RWPE2 (cell line): Measurements from ENCODE around the gene EPHA6.

ENCODE experiments used
- ATAC-seq: fragments of 200-7000 bp; cut with Tn5 transposase; 3 replicates; pipeline ENCODE4 v1.9.1; 2021; ENCODE audit warnings: low read depth
- DNase-seq: peaks from one replicate; pipeline ENCODE4 v3.0.0-alpha.2; 2020; ENCODE audit warnings: low spot score
- H3K27ac ChIP-seq: fragments of 450-650 bp; 2 replicates; pipeline ENCODE4 v1.5.1; 2017; ENCODE audit warnings: mild to moderate bottlenecking; ENCODE audit not compliant: poor library complexity, severe bottlenecking
- H3K27me3 ChIP-seq: fragments of 250-450 bp; sonication (Bioruptor Pico); 2 replicates; pipeline ENCODE4 v1.5.1; 2021; ENCODE audit warnings: mild to moderate bottlenecking, moderate library complexity; ENCODE audit not compliant: insufficient read depth, poor library complexity, severe bottlenecking
- H3K36me3 ChIP-seq: fragments of 250-450 bp; sonication (Bioruptor Pico); 2 replicates; pipeline ENCODE4 v1.5.1; 2020; ENCODE audit warnings: low read depth, mild to moderate bottlenecking, moderate library complexity
- H3K4me1 ChIP-seq: fragments of 250-450 bp; sonication (Bioruptor Pico); 2 replicates; pipeline ENCODE4 v1.5.1; 2021; ENCODE audit warnings: mild to moderate bottlenecking, moderate library complexity; ENCODE audit not compliant: insufficient read depth, poor library complexity, severe bottlenecking
- H3K4me3 ChIP-seq: fragments of 250-450 bp; sonication (Bioruptor Pico); 2 replicates; pipeline ENCODE4 v1.5.1; 2021; ENCODE audit warnings: mild to moderate bottlenecking, moderate library complexity; ENCODE audit not compliant: severe bottlenecking
- H3K9me3 ChIP-seq: fragments of 250-450 bp; sonication (Bioruptor Pico); 2 replicates; pipeline ENCODE4 v1.5.1; 2021; ENCODE audit warnings: mild to moderate bottlenecking, moderate library complexity; ENCODE audit not compliant: severe bottlenecking
- TF ChIP-seq, protein P1 (sequence below): fragments of 450-650 bp; IDR thresholded peaks from one replicate; pipeline ENCODE4 v1.5.1; 2017; ENCODE audit warnings: mild to moderate bottlenecking, moderate library complexity; ENCODE audit not compliant: poor library complexity, severe bottlenecking

Gene EPHA6

GRCh38 chr3:97488741-97489140 is 674.3 kb downstream of the EPHA6 start:
- Histone ChIP-seq H3K9me3 (no peaks in the 10 kb centered on the region), H3K27ac (no peak overlapping the region), H3K27me3 (no peaks in the 10 kb centered on the region), H3K4me3 (no peak overlapping the region), H3K4me1 (no peaks in the 10 kb centered on the region), H3K36me3 (no peaks in the 10 kb centered on the region)
- TF ChIP-seq, protein P1, sequence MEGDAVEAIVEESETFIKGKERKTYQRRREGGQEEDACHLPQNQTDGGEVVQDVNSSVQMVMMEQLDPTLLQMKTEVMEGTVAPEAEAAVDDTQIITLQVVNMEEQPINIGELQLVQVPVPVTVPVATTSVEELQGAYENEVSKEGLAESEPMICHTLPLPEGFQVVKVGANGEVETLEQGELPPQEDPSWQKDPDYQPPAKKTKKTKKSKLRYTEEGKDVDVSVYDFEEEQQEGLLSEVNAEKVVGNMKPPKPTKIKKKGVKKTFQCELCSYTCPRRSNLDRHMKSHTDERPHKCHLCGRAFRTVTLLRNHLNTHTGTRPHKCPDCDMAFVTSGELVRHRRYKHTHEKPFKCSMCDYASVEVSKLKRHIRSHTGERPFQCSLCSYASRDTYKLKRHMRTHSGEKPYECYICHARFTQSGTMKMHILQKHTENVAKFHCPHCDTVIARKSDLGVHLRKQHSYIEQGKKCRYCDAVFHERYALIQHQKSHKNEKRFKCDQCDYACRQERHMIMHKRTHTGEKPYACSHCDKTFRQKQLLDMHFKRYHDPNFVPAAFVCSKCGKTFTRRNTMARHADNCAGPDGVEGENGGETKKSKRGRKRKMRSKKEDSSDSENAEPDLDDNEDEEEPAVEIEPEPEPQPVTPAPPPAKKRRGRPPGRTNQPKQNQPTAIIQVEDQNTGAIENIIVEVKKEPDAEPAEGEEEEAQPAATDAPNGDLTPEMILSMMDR: no peak
- DNase-seq (no peak), ATAC-seq (no peak)

GRCh38 chr3:97495896-97496295 is 681.5 kb downstream of the EPHA6 start:
- DNase-seq (no peak), ATAC-seq (no peak)
- no peaks in the 10 kb centered on the region for H3K4me1 ChIP-seq
- no peaks in the 10 kb centered on the region for H3K36me3 ChIP-seq
- no peaks in the 10 kb centered on the region for H3K9me3 ChIP-seq
- no peak overlapping the region for H3K4me3 ChIP-seq
- no peak overlapping the region for H3K27ac ChIP-seq
- no peaks in the 10 kb centered on the region for H3K27me3 ChIP-seq
- TF ChIP-seq, protein P1: no peak

- Histone ChIP-seq H3K27ac (no peak overlapping the region), H3K9me3 (no peaks in the 10 kb centered on the region), H3K4me3 (no peak overlapping the region), H3K27me3 (no peaks in the 10 kb centered on the region), H3K36me3 (no peaks in the 10 kb centered on the region), H3K4me1 (no peaks in the 10 kb centered on the region)
- TF ChIP-seq, protein P1: no peak
- DNase-seq (no peak), ATAC-seq (no peak)
Measured at GRCh38 chr3:97497138-97497537, 682.7 kb downstream of the EPHA6 start.

- Histone ChIP-seq H3K9me3 (no peaks in the 10 kb centered on the region), H3K27me3 (no peaks in the 10 kb centered on the region)
Measured at GRCh38 chr3:97504463-97504862, 690.1 kb downstream of the EPHA6 start.

DNA sequence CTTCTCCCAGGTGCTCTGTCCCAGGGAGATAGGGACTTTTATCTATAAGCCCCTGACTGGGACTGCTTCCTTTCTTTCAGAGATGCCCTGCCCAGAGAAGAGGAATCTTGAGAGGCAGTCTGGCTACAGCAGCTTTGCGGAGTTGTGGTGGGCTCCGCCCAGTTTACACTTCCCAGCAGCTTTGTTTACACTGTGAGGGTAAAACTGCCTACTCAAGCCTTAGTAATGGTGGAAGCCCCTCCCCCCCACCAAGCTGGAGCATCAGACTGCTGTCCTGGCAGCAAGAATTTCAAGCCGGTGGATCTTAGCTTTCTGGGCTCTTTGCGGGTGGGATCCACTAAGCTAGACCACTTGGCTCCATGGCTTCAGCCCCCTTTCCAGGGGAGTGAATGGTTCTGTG is 696.4 kb downstream of the EPHA6 start:
- H3K36me3 ChIP-seq: no peaks in the 10 kb centered on the region
- H3K4me1 ChIP-seq: no peaks in the 10 kb centered on the region
- no peak overlapping the region for H3K27ac ChIP-seq
- TF ChIP-seq, protein P1: no peak
- DNase-seq (no peak), ATAC-seq (no peak)
- H3K4me3 ChIP-seq: no peak overlapping the region
- no peaks in the 10 kb centered on the region for H3K27me3 ChIP-seq
- no peaks in the 10 kb centered on the region for H3K9me3 ChIP-seq

More at GRCh38 chr3:97504463-97504862, 690.1 kb downstream of the EPHA6 start:
- TF ChIP-seq, protein P1: no peak
- ATAC-seq (no peak), DNase-seq (no peak)
- Histone ChIP-seq H3K36me3 (no peaks in the 10 kb centered on the region), H3K4me3 (no peak overlapping the region), H3K27ac (no peak overlapping the region), H3K4me1 (no peaks in the 10 kb centered on the region)
